Heart left ventricle (tissue), 16 donors: ENCODE measurements around the gene KLF12. TPM values are rescaled to one million over a fixed set of nuclear protein-coding genes. Genes with fewer than 3 reads are reported as not detected.

Experiments
- ATAC-seq, 4 donors: fragments of 200-7000 bp; cut with Tn5 transposase; one replicate each; pipeline ENCODE4 v1.9.1; 2020 to 2022; ENCODE audit warnings: moderate library complexity in 4 of 4, mild to moderate bottlenecking in 3 of 4, moderate number of reproducible peaks in 1 of 4
- DNase-seq, 5 donors: peaks; one replicate each; pipeline ENCODE4 v3.0.0-alpha.2; 2020
- H3K27ac ChIP-seq, 12 donors: fragments of 200-600 bp; sonication (generic) in 4 of 12; one replicate each; pipeline versions ENCODE4 v1.5.0 to v1.8.0; 2016 to 2022; ENCODE audit warnings: mild to moderate bottlenecking in 2 of 12
- H3K27me3 ChIP-seq, 9 donors: fragments of 200-600 bp; sonication (generic) in 2 of 9; one replicate each; pipeline versions ENCODE4 v1.5.1 to v1.8.0; 2016 to 2022; ENCODE audit warnings: mild to moderate bottlenecking in 3 of 9
- H3K36me3 ChIP-seq, 9 donors: fragments of 200-600 bp; sonication (generic) in 2 of 9; one replicate each; pipeline versions ENCODE4 v1.5.0 to v1.8.0; 2018 to 2022; ENCODE audit warnings: mild to moderate bottlenecking in 2 of 9
- H3K4me1 ChIP-seq, 12 donors: fragments of 200-600 bp; sonication (generic) in 4 of 12; one replicate each; pipeline versions ENCODE4 v1.5.0 to v1.8.0; 2016 to 2022; ENCODE audit warnings: mild to moderate bottlenecking in 3 of 12
- H3K4me3 ChIP-seq, 12 donors: fragments of 200-600 bp; sonication (generic) in 4 of 12; one replicate each; pipeline versions ENCODE4 v1.5.0 to v1.8.0; 2017 to 2022; ENCODE audit warnings: mild to moderate bottlenecking in 9 of 12, moderate library complexity in 4 of 12
- H3K9me3 ChIP-seq, 12 donors: fragments of 200-600 bp; sonication (generic) in 4 of 12; one replicate each; pipeline versions ENCODE4 v1.5.0 to v1.8.0; 2016 to 2022; ENCODE audit warnings: mild to moderate bottlenecking in 1 of 12
- POLR2A ChIP-seq, 2 donors: fragments of 450-650 bp; IDR thresholded peaks; one replicate each; pipeline ENCODE4 v1.6.1; 2017; ENCODE audit warnings: antibody characterized with exemption in 2 of 2, mild to moderate bottlenecking in 2 of 2, moderate library complexity in 2 of 2
- WGBS, 4 donors: extraction: QIAGEN DNeasy Blood & Tissue Kit in 2 of 4; methylation state at CpG; one replicate each; pipeline versions ENCODE4 v1.1.5 to v1.1.7; 2013 to 2018; 5-methylcytosine and 5-hydroxymethylcytosine counted together
- intact Hi-C, 10 donors: fragments of 100-400 bp; cut with DNase I; formaldehyde crosslinking; loops; one replicate each; pipeline versions ENCODE4 v1.11.1 to v1.14.2; 2022
- polyA plus RNA-seq, 2 donors: library from polyadenylated mRNA; stranded (reverse); fragments of 200-250 nt; gene quantifications; one replicate each; pipeline ENCODE4 v1.2.3, GENCODE V29; 2013
- total RNA-seq, 9 donors: library from RNA; depleted of rRNA in 2 of 9; stranded (reverse); fragments of >200 nt in 2 of 9; fragmentation: NEBNext Ultra II Directional in 3 of 9; extraction: Animal tissue kit (Norgen Biotek cat#: 25700) in 3 of 9; gene quantifications; one replicate each; pipeline versions ENCODE4 v1.1.0 to v1.2.4, GENCODE V29; 2016 to 2023
- TF ChIP-seq, protein P1 (sequence below), 12 donors: fragments of 200-600 bp; sonication (generic) in 4 of 12; IDR thresholded peaks; one replicate each; pipeline versions ENCODE4 v1.5.0 to v1.8.0; 2018 to 2022; ENCODE audit warnings: antibody characterized with exemption in 12 of 12, mild to moderate bottlenecking in 5 of 12
- donor health status: ischemic (EF 13 %, LVEDD 7.1; RV severe dilation, severe dysfunction).
- donor health status: healthy with polysubstance abuse.
- donor health status: DM: no; HTN: yes; CAD: no.
- donor health status: DM: no; HTN: no; CAD: no.
- donor health status: ischemic (EF 25% LVEDD 6.9; RV normal size, moderate dysfunction).
- donor health status: ischemic (EF 25% LVEDD 5.7; RV mildly dilated, moderate dysfunction).
- donor health status: healthy.
- donor health status: DM: yes; HTN: yes; CAD: no.
- donor health status: ischemic (EF 35%, LVEDD 5.7; RV mildly dilated, moderate dysfunction).
- donor health status: nonischemic (EF 11% LVEDD 7.7; RV severe dilation, severe dysfunction).
- donor health status: DM: yes; HTN: yes; CAD: no.
- donor health status: PGD.
- donor health status: ischemic (EF 29% LVEDD 5.4; RV normal size, mild dysfunction).
- donor health status: nonischemic (EF 23%, LVEDD 6.1; RV moderate dilation, normal function).

KLF12 gene
- total and polyA plus RNA-seq, 11 donors = 2.3 to 23.7 (median 16.5) TPM

DNA sequence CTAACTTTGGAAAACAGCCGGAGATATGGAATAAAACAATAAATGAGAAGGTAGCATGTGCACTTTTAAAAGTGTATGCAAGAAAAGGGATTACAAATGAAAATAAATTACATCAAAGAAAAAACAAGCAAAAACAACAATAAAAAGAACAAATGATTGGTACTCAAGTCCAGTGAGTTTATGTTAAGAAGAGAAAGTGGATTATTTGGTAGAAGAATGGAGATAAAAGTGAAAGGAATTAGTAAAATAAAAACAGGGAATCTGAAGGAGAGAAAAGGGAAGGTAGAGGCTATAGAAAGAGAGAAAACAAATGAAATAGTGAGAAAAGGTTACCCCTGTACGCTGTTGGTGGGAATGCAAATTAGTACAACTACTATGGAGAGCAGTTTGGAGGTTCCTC, 28.6 kb upstream of the KLF12 start:
- H3K27me3 ChIP-seq = no peaks in the 10 kb centered on the region
- no peaks in the 10 kb centered on the region for H3K9me3 ChIP-seq
- H3K27ac ChIP-seq = no peak overlapping the region
- 97 to 99% (median 98%) methylated on average over 2 of the region's 2 CpGs for WGBS, 4 donors
- no peak for DNase-seq
- no peaks in the 10 kb centered on the region for H3K36me3 ChIP-seq
- no peak overlapping the region for H3K4me3 ChIP-seq
- intact Hi-C loops = no loop called here
- TF ChIP-seq, protein P1, sequence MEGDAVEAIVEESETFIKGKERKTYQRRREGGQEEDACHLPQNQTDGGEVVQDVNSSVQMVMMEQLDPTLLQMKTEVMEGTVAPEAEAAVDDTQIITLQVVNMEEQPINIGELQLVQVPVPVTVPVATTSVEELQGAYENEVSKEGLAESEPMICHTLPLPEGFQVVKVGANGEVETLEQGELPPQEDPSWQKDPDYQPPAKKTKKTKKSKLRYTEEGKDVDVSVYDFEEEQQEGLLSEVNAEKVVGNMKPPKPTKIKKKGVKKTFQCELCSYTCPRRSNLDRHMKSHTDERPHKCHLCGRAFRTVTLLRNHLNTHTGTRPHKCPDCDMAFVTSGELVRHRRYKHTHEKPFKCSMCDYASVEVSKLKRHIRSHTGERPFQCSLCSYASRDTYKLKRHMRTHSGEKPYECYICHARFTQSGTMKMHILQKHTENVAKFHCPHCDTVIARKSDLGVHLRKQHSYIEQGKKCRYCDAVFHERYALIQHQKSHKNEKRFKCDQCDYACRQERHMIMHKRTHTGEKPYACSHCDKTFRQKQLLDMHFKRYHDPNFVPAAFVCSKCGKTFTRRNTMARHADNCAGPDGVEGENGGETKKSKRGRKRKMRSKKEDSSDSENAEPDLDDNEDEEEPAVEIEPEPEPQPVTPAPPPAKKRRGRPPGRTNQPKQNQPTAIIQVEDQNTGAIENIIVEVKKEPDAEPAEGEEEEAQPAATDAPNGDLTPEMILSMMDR (IDR thresholded peaks at IDR 0.05) = no peak
- no peak for TF ChIP-seq POLR2A (IDR thresholded peaks at IDR 0.05)
- H3K4me1 ChIP-seq = no peaks in the 10 kb centered on the region
- ATAC-seq = no peak

DNA sequence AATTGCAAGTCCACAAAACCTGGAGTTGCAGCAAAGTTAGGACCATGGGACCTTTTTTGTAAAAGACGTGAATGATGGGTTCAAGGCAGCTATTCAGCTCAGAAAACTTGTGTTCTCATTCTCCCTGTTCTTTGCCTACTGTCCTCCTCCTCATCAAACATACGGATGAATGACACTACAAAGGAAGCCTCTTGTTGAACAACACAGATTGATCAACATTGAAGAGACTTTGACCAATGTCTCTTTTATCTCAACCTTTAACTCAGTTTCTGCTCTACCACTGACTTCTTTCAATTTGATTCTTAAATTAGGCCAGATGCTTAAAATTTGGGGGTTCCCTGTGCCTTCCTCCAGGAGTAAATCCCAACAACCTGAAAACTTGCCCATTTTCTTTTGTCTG, 27.9 kb upstream of the KLF12 start:
- 92 to 96% (median 95%) methylated on average over 2 of the region's 2 CpGs for WGBS, 4 donors
- Histone ChIP-seq H3K27ac (no peak overlapping the region), H3K27me3 (no peaks in the 10 kb centered on the region), H3K9me3 (no peaks in the 10 kb centered on the region), H3K4me1 (no peaks in the 10 kb centered on the region), H3K4me3 (no peak overlapping the region), H3K36me3 (no peaks in the 10 kb centered on the region)
- ATAC-seq (no peak), DNase-seq (no peak)
- no peak for TF ChIP-seq POLR2A (IDR thresholded peaks at IDR 0.05)
- intact Hi-C loops = no loop called here

- TF ChIP-seq POLR2A (IDR thresholded peaks at IDR 0.05) = no peak
- TF ChIP-seq, protein P1 (IDR thresholded peaks at IDR 0.05) = no peak
- ATAC-seq (no peak), DNase-seq (no peak)
- H3K36me3 ChIP-seq = no peaks in the 10 kb centered on the region
- H3K27me3 ChIP-seq = no peaks in the 10 kb centered on the region
- no peaks in the 10 kb centered on the region for H3K9me3 ChIP-seq
- intact Hi-C loops = no loop called here
- H3K4me1 ChIP-seq = no peaks in the 10 kb centered on the region
- no peak overlapping the region for H3K27ac ChIP-seq
- no peak overlapping the region for H3K4me3 ChIP-seq
- WGBS, 4 donors = 67 to 75% (median 72%) methylated on average over 3 of the region's 3 CpGs
These were observed 24.6 kb upstream of the KLF12 start for GRCh38 chr13:74158571-74159352.

- DNase-seq (peak in 3 of 5 donors; percentile 30 to 56 (median 40)), ATAC-seq (peak in 1 of 4 donors; percentile 14)
- intact Hi-C loops = no loop called here
- no peaks in the 10 kb centered on the region for H3K9me3 ChIP-seq
- no peak overlapping the region for H3K4me3 ChIP-seq
- 71 to 83% (median 80%) methylated on average over 8 of the region's 8 CpGs for WGBS, 4 donors
- no peaks in the 10 kb centered on the region for H3K27me3 ChIP-seq
- TF ChIP-seq POLR2A (IDR thresholded peaks at IDR 0.05) = no peak
- TF ChIP-seq, protein P1 (IDR thresholded peaks at IDR 0.05) = no peak
- no peak overlapping the region for H3K27ac ChIP-seq
- H3K4me1 ChIP-seq = no peaks in the 10 kb centered on the region
- no peaks in the 10 kb centered on the region for H3K36me3 ChIP-seq
These were observed 23.8 kb upstream of the KLF12 start for GRCh38 chr13:74158028-74158427.

- Histone ChIP-seq H3K27ac (no peak overlapping the region), H3K4me3 (no peak overlapping the region), H3K4me1 (peaks cover 0 to 8% (median 0%) of the 10 kb centered on the region in 12 donors), H3K27me3 (no peaks in the 10 kb centered on the region), H3K9me3 (no peaks in the 10 kb centered on the region), H3K36me3 (no peaks in the 10 kb centered on the region)
- WGBS, 4 donors = 94 to 97% (median 96%) methylated on average over 3 of the region's 3 CpGs
- intact Hi-C loops = no loop called here
- DNase-seq (no peak), ATAC-seq (no peak)
- no peak for TF ChIP-seq POLR2A (IDR thresholded peaks at IDR 0.05)
- TF ChIP-seq, protein P1 (IDR thresholded peaks at IDR 0.05) = no peak
These were observed 20.8 kb upstream of the KLF12 start for GRCh38 chr13:74154981-74155380.
